NCI-H774 (cell line): ENCODE measurements around the gene ARHGAP45.

ENCODE experiments used
- DNase-seq: peaks from one replicate; lab custom pipeline; 2025; lab: John Stamatoyannopoulos, UW

The ARHGAP45 gene

GRCh38 chr19:1087813-1088415, 20.9 kb downstream of the ARHGAP45 start:
- DNase-seq, result no peak

- no peak for DNase-seq
These were observed 21.5 kb downstream of the ARHGAP45 start for GRCh38 chr19:1088416-1089010.

GRCh38 chr19:1089126-1089771, 22.3 kb downstream of the ARHGAP45 start:
- no peak for DNase-seq

GRCh38 chr19:1089891-1090290, 22.9 kb downstream of the ARHGAP45 start:
- no peak for DNase-seq

- no peak for DNase-seq
These were observed 24.0 kb downstream of the ARHGAP45 start for GRCh38 chr19:1090731-1091543.

- no peak for DNase-seq
These were observed 24.7 kb downstream of the ARHGAP45 start for GRCh38 chr19:1091544-1092175.

- no peak for DNase-seq
These were observed 26.4 kb downstream of the ARHGAP45 start for GRCh38 chr19:1093330-1093729.

- no peak for DNase-seq
These were observed 27.0 kb downstream of the ARHGAP45 start for GRCh38 chr19:1093811-1094553.

- DNase-seq, result no peak
These were observed 27.6 kb downstream of the ARHGAP45 start for GRCh38 chr19:1094655-1094977.

GRCh38 chr19:1094978-1095701, 28.2 kb downstream of the ARHGAP45 start, which contains the start of gene POLR2E:
POLR2E (minus strand) TSS chr19:1095375; CDS start chr19:1095315, 60 bp downstream.
- peak; percentile 97 for DNase-seq

GRCh38 chr19:1097810-1098176, 30.8 kb downstream of the ARHGAP45 start:
- peak; percentile 69 for DNase-seq

- peak; percentile 93 for DNase-seq
These were observed 31.4 kb downstream of the ARHGAP45 start for GRCh38 chr19:1098177-1099051.

- no peak for DNase-seq
These were observed 34.4 kb downstream of the ARHGAP45 start for GRCh38 chr19:1101337-1101698.

- no peak for DNase-seq
These were observed 35.6 kb downstream of the ARHGAP45 start for GRCh38 chr19:1102407-1103131.

GRCh38 chr19:1103132-1103707, 36.3 kb downstream of the ARHGAP45 start:
- no peak for DNase-seq

- DNase-seq, result peak; percentile 99
These were observed 36.8 kb downstream of the ARHGAP45 start, which contains the start of gene GPX4 for GRCh38 chr19:1103708-1104310. GPX4 (plus strand) TSS chr19:1103994; CDS start chr19:1104044, 50 bp downstream.

GRCh38 chr19:1104311-1105007, 37.5 kb downstream of the ARHGAP45 start:
- peak; percentile 69 for DNase-seq
